HepG2 (cell line): ENCODE data around the gene DUSP2.

Source experiments
- E2F1 ChIP-seq: sonication (generic); formaldehyde crosslinking; IDR thresholded peaks from 2 replicates; pipeline ENCODE4 v1.5.0; 2020; ENCODE audit warnings: missing genetic modification reagents
- FIP1L1 ChIP-seq: fragments of 200-400 bp; formaldehyde crosslinking; IDR thresholded peaks from 2 replicates; pipeline ENCODE4 v1.6.1; 2018; ENCODE audit warnings: low read depth, mild to moderate bottlenecking, low read length, moderate library complexity, borderline replicate concordance; ENCODE audit not compliant: insufficient read depth
- GTF3A ChIP-seq: sonication (generic); formaldehyde crosslinking; conservative IDR thresholded peaks from 2 replicates; pipeline ENCODE4 v1.4.0; 2020; ENCODE audit warnings: mild to moderate bottlenecking, missing genetic modification reagents
- MBD4 ChIP-seq: IDR thresholded peaks from 2 replicates; pipeline ENCODE4 v1.6.1; 2012; ENCODE audit warnings: low read length, inconsistent platforms, borderline replicate concordance
- TGIF2 ChIP-seq: IDR thresholded peaks from 2 replicates; pipeline ENCODE4 v1.6.1; 2016; ENCODE audit warnings: control low read depth, missing compliant biosample characterization
- ZBTB33 ChIP-seq: sonication (generic); formaldehyde crosslinking; IDR thresholded peaks from 2 replicates; pipeline ENCODE4 v1.4.0; 2020; ENCODE audit warnings: missing genetic modification reagents
- ZNF20 ChIP-seq: sonication (generic); formaldehyde crosslinking; IDR thresholded peaks from 2 replicates; pipeline ENCODE4 v1.4.0; 2020; ENCODE audit warnings: mild to moderate bottlenecking, moderate library complexity, missing genetic modification reagents
- TF ChIP-seq, protein P1 (sequence below): sonication (generic); formaldehyde crosslinking; IDR thresholded peaks from 2 replicates; pipeline ENCODE4 v1.5.0; 2020; ENCODE audit warnings: missing genetic modification reagents

- TF ChIP-seq ZBTB33 (CRISPR knock-in tag) (no peak), FIP1L1 (no peak), MBD4 (no peak), ZNF20 (CRISPR knock-in tag) (no peak), E2F1 (CRISPR knock-in tag) (no peak), GTF3A (CRISPR knock-in tag) (no peak), TGIF2 (CRISPR knock-in tag) (no peak)
- TF ChIP-seq, protein P1, sequence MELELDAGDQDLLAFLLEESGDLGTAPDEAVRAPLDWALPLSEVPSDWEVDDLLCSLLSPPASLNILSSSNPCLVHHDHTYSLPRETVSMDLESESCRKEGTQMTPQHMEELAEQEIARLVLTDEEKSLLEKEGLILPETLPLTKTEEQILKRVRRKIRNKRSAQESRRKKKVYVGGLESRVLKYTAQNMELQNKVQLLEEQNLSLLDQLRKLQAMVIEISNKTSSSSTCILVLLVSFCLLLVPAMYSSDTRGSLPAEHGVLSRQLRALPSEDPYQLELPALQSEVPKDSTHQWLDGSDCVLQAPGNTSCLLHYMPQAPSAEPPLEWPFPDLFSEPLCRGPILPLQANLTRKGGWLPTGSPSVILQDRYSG (CRISPR knock-in tag) = no peak
Observed at GRCh38 chr2:96137321-96138178, 7.7 kb downstream of the DUSP2 start.
